ENCODE results near the gene PSORS1C2. TPM values are rescaled to one million over a fixed set of nuclear protein-coding genes. Genes with fewer than 3 reads are reported as not detected.
"Not testable (repeated sequence)": the region's sequence is repeated elsewhere in the genome, so short reads cannot be mapped to it uniquely, and the experiment has no call there.

The PSORS1C2 gene
- total RNA-seq = not detected in 3 replicates

DNA sequence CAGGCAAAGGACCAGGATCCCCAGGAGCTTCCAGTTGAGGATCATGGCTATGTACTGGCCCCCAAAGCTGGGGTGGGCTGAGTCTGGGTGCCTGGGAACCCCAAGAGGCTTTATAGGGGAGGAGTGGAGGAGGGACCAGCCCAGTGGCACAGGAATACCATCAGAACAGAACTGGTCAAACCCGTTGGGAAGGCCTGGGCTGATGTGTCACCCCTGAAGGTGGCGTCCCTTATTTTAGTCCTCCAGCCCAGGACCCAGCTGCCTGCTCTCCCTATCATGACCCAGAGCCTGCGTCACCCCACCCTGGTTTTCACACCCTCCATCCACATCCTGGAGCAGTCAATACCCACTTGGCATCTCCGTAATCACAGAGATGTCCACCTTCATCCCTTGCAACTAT lies at the start of gene PSORS1C2:
PSORS1C2 (minus strand) TSS at position 85 of the 400 bp plus-strand sequence; CDS start at position 45, 40 bp downstream.
- TF ChIP-seq, protein P1, sequence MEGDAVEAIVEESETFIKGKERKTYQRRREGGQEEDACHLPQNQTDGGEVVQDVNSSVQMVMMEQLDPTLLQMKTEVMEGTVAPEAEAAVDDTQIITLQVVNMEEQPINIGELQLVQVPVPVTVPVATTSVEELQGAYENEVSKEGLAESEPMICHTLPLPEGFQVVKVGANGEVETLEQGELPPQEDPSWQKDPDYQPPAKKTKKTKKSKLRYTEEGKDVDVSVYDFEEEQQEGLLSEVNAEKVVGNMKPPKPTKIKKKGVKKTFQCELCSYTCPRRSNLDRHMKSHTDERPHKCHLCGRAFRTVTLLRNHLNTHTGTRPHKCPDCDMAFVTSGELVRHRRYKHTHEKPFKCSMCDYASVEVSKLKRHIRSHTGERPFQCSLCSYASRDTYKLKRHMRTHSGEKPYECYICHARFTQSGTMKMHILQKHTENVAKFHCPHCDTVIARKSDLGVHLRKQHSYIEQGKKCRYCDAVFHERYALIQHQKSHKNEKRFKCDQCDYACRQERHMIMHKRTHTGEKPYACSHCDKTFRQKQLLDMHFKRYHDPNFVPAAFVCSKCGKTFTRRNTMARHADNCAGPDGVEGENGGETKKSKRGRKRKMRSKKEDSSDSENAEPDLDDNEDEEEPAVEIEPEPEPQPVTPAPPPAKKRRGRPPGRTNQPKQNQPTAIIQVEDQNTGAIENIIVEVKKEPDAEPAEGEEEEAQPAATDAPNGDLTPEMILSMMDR (IDR thresholded peaks at IDR 0.05; ENCODE audit: unreplicated experiment) = no peak
- Mint-ChIP-seq H3K9me3 (no peaks in the 10 kb centered on the region), H3K4me1 (peaks cover 11% of the 10 kb centered on the region), H3K27ac (no peak within 1 kb of the TSS), H3K36me3 (peaks cover 8% of the 10 kb centered on the region), H3K4me3 (no peak within 1 kb of the TSS), H3K27me3 (ENCODE audit: low read depth) (peaks cover 2% of the 10 kb centered on the region)
- no peak for DNase-seq (ENCODE audit: low spot score in 2 of 2, unreplicated experiment in 2 of 2)

DNA sequence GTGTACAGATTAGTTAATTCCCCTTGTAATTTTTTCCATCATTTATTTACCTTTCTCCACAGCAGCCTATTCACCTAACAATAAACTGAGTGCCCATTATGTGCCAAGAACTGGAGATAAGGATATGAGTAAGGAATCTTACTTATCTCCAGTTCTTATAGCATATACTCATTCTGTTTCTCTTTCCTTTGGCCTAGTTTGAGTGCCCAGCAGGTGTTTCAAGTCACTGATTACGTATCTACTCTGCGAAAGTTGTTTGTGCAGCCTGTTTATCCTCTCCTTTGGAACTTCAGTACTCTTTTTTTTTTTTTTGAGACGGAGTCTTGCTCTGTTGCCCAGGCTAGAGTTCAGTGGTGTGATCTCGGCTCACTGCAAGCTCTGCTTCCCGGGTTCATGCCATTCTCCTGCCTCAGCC lies 48.9 kb upstream of the PSORS1C2 start:
- no peaks in the 10 kb centered on the region for H3K36me3 Mint-ChIP-seq
- no peak for DNase-seq (ENCODE audit: low spot score in 2 of 2, unreplicated experiment in 2 of 2)
- TF ChIP-seq, protein P1 (IDR thresholded peaks at IDR 0.05; ENCODE audit: unreplicated experiment) = no peak
- no peak overlapping the region for H3K4me3 Mint-ChIP-seq
- no peaks in the 10 kb centered on the region for H3K4me1 Mint-ChIP-seq
- H3K27me3 Mint-ChIP-seq (ENCODE audit: low read depth) = no peaks in the 10 kb centered on the region
- H3K9me3 Mint-ChIP-seq = no peaks in the 10 kb centered on the region
- no peak overlapping the region for H3K27ac Mint-ChIP-seq

DNA sequence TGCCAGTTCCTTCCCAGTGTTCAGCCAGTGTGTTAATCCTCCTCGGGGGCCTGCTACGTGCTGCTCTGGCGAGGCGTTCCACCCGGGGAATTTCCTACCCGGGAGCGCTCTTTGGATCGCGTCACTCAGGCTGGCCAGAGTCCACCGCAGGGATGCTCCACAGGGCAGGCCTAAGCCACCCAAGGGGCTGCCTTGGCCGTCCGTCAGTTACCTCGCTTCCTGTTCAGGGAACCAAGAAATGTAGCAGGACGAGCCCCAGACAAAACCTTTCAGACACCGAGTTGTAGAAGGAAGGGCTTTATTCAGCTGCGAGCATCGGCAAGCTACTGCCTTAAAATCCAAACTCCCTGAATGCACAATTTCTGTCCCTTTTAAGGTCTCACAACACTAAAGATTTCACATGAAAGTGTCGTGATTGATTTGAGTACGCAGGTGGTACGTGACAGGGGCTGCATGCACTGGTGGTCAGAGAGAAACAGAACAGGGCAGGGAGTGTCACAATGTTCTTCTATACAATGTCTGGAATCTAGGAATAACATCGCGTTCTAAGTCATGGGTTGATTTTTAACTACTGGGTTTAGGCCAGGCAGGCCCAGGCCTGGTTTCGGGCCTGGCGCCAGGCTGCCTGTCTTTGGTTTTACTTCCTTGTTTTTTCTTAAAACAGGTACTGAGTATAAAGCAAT lies 47.3 kb upstream of the PSORS1C2 start:
- Mint-ChIP-seq H3K27me3 (ENCODE audit: low read depth) (no peaks in the 10 kb centered on the region), H3K27ac (no peak overlapping the region), H3K4me1 (no peaks in the 10 kb centered on the region)

DNA sequence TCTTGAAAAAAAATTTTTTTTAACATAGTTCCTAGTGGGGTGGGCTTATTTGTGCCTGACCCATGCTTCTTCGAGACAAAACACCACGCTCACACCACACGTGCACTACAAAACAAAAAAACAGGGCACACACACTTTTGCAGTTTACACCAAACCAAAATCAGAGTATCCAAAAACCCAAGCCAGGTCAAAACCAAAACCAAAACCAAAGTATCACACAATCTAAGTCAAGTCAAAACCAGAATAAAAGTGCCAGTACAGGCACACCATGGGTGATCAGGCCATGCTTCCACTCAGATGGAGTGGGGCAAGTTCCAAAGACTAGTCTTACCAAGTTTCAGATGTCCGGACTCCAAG lies 46.8 kb upstream of the PSORS1C2 start:
- not testable (repeated sequence) for H3K27ac Mint-ChIP-seq; H3K36me3 Mint-ChIP-seq; DNase-seq (ENCODE audit: low spot score in 2 of 2, unreplicated experiment in 2 of 2); H3K4me3 Mint-ChIP-seq; H3K4me1 Mint-ChIP-seq; H3K27me3 Mint-ChIP-seq (ENCODE audit: low read depth); H3K9me3 Mint-ChIP-seq

More for the DNA sequence above, 47.3 kb upstream of the PSORS1C2 start:
- H3K4me3 Mint-ChIP-seq = no peak overlapping the region
- TF ChIP-seq, protein P1 (IDR thresholded peaks at IDR 0.05; ENCODE audit: unreplicated experiment) = no peak
- DNase-seq (ENCODE audit: low spot score in 2 of 2, unreplicated experiment in 2 of 2) = no peak
- H3K36me3 Mint-ChIP-seq = no peaks in the 10 kb centered on the region
- no peaks in the 10 kb centered on the region for H3K9me3 Mint-ChIP-seq

DNA sequence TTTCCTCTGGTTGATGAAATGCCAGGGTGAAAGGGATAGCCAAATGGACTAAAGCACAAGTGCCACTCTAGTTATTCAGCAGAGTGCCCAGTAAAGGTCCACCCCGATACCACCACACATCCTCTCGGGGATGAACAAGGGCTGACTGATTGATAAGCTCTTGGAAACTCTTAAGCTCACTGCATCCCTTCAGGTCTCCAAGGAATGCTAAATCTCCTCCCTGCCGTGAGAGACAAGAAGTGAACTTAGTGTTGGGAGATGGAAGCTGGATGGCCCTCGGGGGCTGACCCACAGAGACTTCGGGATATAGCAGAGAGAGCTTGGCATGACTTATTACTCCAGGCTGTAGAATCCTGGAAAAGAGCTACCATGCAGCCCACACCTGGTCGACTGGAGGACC lies 45.0 kb upstream of the PSORS1C2 start:
- H3K36me3 Mint-ChIP-seq; DNase-seq (ENCODE audit: low spot score in 2 of 2, unreplicated experiment in 2 of 2); H3K27ac Mint-ChIP-seq; H3K27me3 Mint-ChIP-seq (ENCODE audit: low read depth); H3K4me1 Mint-ChIP-seq; H3K4me3 Mint-ChIP-seq; H3K9me3 Mint-ChIP-seq: not testable (repeated sequence)

DNA sequence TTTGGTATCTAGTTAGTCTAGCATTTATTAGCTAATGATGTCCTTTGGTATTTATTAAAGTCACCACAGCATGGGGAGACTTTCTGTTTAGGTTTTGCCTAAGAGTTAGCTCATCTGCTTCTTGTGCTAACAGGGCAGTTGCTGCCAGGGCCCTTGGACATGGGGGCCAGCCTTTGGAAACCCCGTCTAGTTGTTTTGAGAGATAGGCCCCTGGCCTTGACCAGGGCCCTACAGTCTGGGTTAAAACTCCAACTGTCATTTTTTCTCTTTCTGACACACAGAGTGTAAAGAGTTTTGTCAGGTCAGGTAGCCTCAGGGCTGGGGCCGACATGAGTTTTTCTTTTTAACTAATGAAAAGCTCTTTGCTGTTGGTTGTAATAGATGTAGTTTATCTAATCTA lies 44.4 kb upstream of the PSORS1C2 start:
- not testable (repeated sequence) for H3K9me3 Mint-ChIP-seq; DNase-seq (ENCODE audit: low spot score in 2 of 2, unreplicated experiment in 2 of 2); H3K4me1 Mint-ChIP-seq

DNA sequence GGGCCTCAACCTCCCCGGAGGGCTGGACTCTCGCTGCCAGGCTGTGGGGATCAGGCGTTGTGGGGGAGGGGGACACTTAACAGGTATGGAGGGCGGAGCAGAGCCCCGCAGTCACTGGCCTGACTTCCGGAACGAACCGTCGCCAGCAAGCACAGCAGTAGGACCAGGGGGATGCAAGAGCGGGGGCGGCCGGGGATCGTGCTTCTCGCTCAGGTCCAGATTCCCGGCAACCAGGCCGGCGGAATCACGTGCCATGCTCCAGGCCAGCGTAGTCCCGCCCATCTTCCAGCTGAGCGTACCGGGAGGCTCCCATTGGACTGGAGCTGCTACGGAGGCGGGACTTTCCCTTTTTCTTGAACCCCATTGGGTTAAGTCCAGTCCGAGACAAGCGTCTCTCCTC lies 41.6 kb upstream of the PSORS1C2 start:
- TF ChIP-seq, protein P1 (IDR thresholded peaks at IDR 0.05; ENCODE audit: unreplicated experiment) = no peak
- no peaks in the 10 kb centered on the region for H3K9me3 Mint-ChIP-seq
- no peaks in the 10 kb centered on the region for H3K4me1 Mint-ChIP-seq
- peaks cover 3% of the 10 kb centered on the region for H3K27me3 Mint-ChIP-seq (ENCODE audit: low read depth)
- no peak overlapping the region for H3K27ac Mint-ChIP-seq
- no peak overlapping the region for H3K4me3 Mint-ChIP-seq
- no peaks in the 10 kb centered on the region for H3K36me3 Mint-ChIP-seq
- DNase-seq (ENCODE audit: low spot score in 2 of 2, unreplicated experiment in 2 of 2) = no peak

More for the DNA sequence above, 44.4 kb upstream of the PSORS1C2 start:
- H3K27ac Mint-ChIP-seq; H3K27me3 Mint-ChIP-seq (ENCODE audit: low read depth); H3K36me3 Mint-ChIP-seq; H3K4me3 Mint-ChIP-seq: not testable (repeated sequence)

All from mesothelial cell of epicardium (in vitro differentiated cells).